Measurements from ENCODE around the gene MRPL36.

The MRPL36 gene

GRCh38 chr5:1755321-1755949 is 44.2 kb downstream of the MRPL36 start:
- no peak for DNase-seq (ENCODE audit: low read depth)
- TF ChIP-seq, protein P1, sequence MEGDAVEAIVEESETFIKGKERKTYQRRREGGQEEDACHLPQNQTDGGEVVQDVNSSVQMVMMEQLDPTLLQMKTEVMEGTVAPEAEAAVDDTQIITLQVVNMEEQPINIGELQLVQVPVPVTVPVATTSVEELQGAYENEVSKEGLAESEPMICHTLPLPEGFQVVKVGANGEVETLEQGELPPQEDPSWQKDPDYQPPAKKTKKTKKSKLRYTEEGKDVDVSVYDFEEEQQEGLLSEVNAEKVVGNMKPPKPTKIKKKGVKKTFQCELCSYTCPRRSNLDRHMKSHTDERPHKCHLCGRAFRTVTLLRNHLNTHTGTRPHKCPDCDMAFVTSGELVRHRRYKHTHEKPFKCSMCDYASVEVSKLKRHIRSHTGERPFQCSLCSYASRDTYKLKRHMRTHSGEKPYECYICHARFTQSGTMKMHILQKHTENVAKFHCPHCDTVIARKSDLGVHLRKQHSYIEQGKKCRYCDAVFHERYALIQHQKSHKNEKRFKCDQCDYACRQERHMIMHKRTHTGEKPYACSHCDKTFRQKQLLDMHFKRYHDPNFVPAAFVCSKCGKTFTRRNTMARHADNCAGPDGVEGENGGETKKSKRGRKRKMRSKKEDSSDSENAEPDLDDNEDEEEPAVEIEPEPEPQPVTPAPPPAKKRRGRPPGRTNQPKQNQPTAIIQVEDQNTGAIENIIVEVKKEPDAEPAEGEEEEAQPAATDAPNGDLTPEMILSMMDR (conservative IDR thresholded peaks at IDR 0.05; ENCODE audit: low read length) = no peak
- H3K4me3 ChIP-seq (ENCODE audit: low read length) = no peak overlapping the region

DNA sequence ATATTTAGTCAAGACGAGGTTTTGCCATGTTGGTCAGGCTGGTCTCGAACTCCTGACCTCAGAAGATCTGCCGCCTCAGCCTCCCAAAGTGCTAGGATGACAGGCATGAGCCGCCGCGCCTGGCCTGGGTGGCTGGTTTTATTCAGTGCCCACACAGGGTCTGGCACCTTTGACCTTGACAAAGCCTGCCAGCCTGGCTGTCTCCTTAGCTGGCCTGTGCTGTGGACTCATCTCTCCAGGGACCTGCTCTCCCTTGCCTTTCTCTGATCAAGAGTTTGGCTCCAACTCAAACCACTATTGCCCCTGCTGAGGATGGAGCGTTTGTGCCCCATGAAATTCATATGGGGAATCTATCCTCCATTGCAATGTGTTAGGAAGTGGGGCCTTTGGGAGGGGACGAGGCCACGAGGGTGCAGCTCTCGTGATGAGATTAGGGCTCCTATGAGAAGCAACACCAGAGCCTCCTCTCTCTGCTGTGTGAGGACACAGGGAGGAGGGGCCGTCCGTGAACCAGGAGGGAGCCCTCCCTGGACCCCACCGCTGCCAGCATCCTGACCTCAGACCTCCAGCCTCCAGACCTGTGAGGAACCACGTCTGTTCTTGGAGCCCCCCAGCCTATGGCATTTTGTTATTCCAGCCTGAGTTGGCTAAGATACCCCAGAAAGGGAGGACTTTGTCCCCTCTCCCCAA is 45.0 kb downstream of the MRPL36 start:
- no peak overlapping the region for H3K4me3 ChIP-seq (ENCODE audit: low read length)
- TF ChIP-seq, protein P1 (conservative IDR thresholded peaks at IDR 0.05; ENCODE audit: low read length) = no peak
- DNase-seq (ENCODE audit: low read depth) = no peak

- no peak overlapping the region for H3K4me3 ChIP-seq (ENCODE audit: low read length)
- DNase-seq (ENCODE audit: low read depth) = no peak
- TF ChIP-seq, protein P1 (conservative IDR thresholded peaks at IDR 0.05; ENCODE audit: low read length) = no peak
Measured at GRCh38 chr5:1753490-1753889, 46.1 kb downstream of the MRPL36 start.

DNA sequence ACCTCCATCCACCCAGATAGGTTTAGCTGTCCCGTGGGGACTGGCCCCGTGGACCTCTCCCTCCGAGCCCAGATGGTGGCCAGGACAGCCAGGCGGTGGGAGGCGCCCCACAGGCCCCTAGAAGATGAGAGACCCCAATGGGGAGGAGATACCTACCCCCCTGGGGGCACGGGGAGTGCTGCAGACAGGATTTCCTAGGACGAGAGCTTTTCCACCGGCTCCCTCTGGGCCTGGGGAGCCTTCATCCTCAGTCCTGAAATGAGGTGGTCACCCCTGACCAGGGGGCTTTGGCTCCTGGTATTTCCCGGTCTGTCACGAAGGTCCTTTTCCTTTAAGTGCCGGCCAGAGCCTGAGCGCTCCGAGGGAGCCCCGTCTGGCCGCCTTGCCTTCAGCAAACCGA is 46.8 kb downstream of the MRPL36 start:
- no peak overlapping the region for H3K4me3 ChIP-seq (ENCODE audit: low read length)
- no peak for DNase-seq (ENCODE audit: low read depth)
- TF ChIP-seq, protein P1 (conservative IDR thresholded peaks at IDR 0.05; ENCODE audit: low read length) = no peak

DNA sequence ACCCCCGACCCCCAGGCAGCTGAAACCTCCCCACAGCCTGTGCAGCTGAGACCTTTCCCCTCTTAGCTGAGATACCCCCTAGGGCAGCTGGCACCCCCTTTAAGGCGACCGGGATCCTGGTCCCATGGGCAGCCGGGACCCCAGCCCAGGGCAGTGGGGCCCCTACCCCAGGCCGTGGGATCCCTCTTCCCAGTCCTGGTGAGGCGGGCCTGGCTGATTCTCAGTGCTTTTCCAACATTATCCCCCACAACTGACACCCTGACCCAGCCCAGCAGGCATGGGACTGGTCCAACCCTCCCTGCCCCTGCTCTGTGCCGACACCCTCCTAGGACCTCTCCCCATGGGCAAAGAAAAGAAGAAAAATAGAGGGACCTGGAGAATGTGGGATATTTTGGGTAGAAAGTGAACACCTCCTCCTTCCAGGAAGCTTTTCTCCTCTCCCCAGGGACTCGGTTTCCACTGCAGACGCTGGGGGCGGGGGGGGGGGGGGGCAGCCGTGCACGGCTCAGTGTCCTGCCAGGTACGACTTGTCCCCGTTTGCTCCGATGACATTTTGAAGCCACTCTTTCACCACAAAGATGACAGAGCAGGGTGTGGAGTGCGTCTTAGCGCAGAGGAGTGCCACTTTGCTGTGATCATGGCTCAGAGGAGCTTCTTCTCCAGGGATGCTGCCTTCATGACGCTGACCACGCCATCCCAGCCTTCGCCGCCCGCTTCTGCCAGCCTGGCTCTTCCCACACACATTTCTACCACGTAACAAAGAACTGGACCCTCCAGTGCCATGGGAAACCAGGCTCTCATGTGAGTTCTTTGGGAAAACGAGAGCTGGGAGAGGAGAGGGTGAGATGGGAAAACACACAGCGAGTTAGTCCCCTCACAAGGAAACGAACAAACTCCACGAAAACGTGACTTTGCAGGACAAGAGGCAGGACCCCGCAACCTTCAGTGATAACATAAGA is 47.5 kb downstream of the MRPL36 start:
- no peak for DNase-seq (ENCODE audit: low read depth)
- TF ChIP-seq, protein P1 (conservative IDR thresholded peaks at IDR 0.05; ENCODE audit: low read length) = no peak

GRCh38 chr5:1751026-1751863 is 48.4 kb downstream of the MRPL36 start:
- TF ChIP-seq, protein P1 (conservative IDR thresholded peaks at IDR 0.05; ENCODE audit: low read length) = no peak
- DNase-seq (ENCODE audit: low read depth) = no peak
- no peak overlapping the region for H3K4me3 ChIP-seq (ENCODE audit: low read length)

More for the DNA sequence above, 47.5 kb downstream of the MRPL36 start:
- H3K4me3 ChIP-seq (ENCODE audit: low read length) = no peak overlapping the region
